Tibial artery (tissue), 4 donors: ENCODE data around the gene PPP1R16B.

ENCODE experiments used
- DNase-seq, 2 donors: peaks; one replicate each; pipeline ENCODE4 v3.0.0-alpha.2; 2019
- H3K27ac ChIP-seq, 2 donors: fragments of 200-600 bp; sonication (generic) in 1 of 2; 1 replicate in 1 of 2; 2 replicates in 1 of 2; pipeline ENCODE4 v1.5.1; 2018 to 2019; ENCODE audit warnings: mild to moderate bottlenecking in 1 of 2
- H3K27me3 ChIP-seq, 2 donors: fragments of 200-600 bp; sonication (generic) in 1 of 2; one replicate each; pipeline versions ENCODE4 v1.5.1 to v1.6.0; 2016 to 2019
- H3K36me3 ChIP-seq, 3 donors: fragments of 200-600 bp; sonication (generic) in 2 of 3; one replicate each; pipeline ENCODE4 v1.5.1; 2016 to 2019; ENCODE audit warnings: mild to moderate bottlenecking in 2 of 3
- H3K4me1 ChIP-seq, 4 donors: fragments of 200-600 bp; sonication (generic) in 2 of 4; 1 replicate in 3 of 4; 2 replicates in 1 of 4; pipeline ENCODE4 v1.5.1; 2016 to 2019
- H3K4me3 ChIP-seq, 2 donors: fragments of 200-600 bp; sonication (generic) in 1 of 2; 1 replicate in 1 of 2; 2 replicates in 1 of 2; pipeline ENCODE4 v1.5.1; 2018 to 2019; ENCODE audit warnings: mild to moderate bottlenecking in 2 of 2
- H3K9me3 ChIP-seq, 3 donors: fragments of 200-600 bp; sonication (generic) in 1 of 3; one replicate each; pipeline ENCODE4 v1.5.1; 2016 to 2019
- intact Hi-C: fragments of 100-400 bp; cut with DNase I; formaldehyde crosslinking; loops from one replicate; pipeline ENCODE4 v1.15.0; 2023; ENCODE audit warnings: low total_unique reads
- TF ChIP-seq, protein P1 (sequence below), 2 experiments: fragments of 200-600 bp in 1 of 2; fragments of 450-650 bp in 1 of 2; IDR thresholded peaks; one replicate each; pipeline ENCODE4 v1.5.1; 2017 to 2019; ENCODE audit warnings: antibody characterized with exemption in 2 of 2, mild to moderate bottlenecking in 1 of 2, moderate library complexity in 1 of 2

The PPP1R16B gene

DNA sequence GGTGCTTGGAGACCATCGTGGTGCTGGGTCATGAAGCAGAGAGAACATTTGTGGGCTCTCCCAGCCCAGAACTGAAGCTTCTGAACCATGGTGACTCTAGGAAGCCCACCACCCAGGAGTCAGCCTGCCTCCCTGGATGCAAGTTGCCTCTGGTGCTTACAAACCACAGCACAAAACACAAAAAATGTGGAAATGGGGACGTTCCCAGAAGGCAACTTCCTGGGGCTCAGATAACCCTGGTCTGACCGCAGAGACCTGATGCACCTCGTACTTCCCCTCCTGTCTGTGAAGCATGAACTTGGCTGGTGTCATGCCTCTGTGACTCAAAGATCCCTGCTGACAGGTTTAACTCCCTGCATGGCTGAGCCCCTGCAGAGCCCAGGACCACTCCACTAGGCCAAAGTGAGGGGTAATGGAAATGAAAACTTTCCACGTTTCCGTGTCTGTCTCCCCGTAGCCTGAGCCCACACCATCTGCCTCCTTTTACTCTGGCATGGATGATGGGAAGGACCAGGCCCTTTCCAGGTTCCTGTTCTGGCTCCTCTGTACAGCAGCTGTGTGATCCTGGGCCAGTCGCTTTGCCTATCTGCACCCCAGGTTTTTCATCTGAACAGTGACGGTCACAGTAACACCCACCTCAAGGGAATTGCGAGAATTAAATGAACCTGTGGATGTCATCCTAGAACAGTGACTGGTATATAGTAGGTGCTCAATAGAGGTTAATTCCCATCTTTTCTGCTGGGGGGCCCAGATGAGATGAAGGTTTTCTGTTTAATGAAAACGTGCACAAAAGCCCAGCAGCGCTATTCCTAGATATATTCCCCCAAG is 57.7 kb downstream of the PPP1R16B start:
- Histone ChIP-seq H3K27ac (no peak overlapping the region), H3K4me1 (no peaks in the 10 kb centered on the region), H3K9me3 (no peaks in the 10 kb centered on the region), H3K27me3 (no peaks in the 10 kb centered on the region), H3K4me3 (no peak overlapping the region), H3K36me3 (no peaks in the 10 kb centered on the region)
- DNase-seq = no peak
- intact Hi-C loops = no loop called here
- TF ChIP-seq, protein P1, sequence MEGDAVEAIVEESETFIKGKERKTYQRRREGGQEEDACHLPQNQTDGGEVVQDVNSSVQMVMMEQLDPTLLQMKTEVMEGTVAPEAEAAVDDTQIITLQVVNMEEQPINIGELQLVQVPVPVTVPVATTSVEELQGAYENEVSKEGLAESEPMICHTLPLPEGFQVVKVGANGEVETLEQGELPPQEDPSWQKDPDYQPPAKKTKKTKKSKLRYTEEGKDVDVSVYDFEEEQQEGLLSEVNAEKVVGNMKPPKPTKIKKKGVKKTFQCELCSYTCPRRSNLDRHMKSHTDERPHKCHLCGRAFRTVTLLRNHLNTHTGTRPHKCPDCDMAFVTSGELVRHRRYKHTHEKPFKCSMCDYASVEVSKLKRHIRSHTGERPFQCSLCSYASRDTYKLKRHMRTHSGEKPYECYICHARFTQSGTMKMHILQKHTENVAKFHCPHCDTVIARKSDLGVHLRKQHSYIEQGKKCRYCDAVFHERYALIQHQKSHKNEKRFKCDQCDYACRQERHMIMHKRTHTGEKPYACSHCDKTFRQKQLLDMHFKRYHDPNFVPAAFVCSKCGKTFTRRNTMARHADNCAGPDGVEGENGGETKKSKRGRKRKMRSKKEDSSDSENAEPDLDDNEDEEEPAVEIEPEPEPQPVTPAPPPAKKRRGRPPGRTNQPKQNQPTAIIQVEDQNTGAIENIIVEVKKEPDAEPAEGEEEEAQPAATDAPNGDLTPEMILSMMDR (IDR thresholded peaks at IDR 0.05) = no peak

DNA sequence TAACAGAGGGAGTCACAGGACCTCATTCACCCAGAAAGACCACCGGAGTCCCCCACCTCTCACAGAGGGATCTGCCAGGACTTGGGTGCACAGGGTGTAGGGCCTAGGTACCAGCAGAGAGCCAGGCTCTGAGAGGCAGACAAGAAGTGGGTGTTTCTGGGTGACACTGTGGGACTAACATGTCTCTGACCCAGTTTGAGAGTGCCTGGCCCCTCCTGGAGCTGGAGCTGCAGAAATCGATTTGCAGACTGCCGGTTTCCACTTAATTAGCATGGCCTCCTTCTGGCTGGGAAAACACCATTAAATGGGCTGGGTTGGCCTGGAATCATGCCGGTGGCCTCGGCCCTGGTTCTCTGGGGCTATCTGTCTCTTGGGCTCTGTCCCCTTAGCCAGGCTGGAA is 59.2 kb downstream of the PPP1R16B start:
- DNase-seq = no peak
- TF ChIP-seq, protein P1 (IDR thresholded peaks at IDR 0.05) = no peak
- Histone ChIP-seq H3K4me3 (no peak overlapping the region), H3K36me3 (no peaks in the 10 kb centered on the region), H3K4me1 (no peaks in the 10 kb centered on the region), H3K27me3 (no peaks in the 10 kb centered on the region), H3K27ac (no peak overlapping the region), H3K9me3 (peaks cover 0 to 3% (median 0%) of the 10 kb centered on the region in 3 donors)
- intact Hi-C loops = no loop called here

DNA sequence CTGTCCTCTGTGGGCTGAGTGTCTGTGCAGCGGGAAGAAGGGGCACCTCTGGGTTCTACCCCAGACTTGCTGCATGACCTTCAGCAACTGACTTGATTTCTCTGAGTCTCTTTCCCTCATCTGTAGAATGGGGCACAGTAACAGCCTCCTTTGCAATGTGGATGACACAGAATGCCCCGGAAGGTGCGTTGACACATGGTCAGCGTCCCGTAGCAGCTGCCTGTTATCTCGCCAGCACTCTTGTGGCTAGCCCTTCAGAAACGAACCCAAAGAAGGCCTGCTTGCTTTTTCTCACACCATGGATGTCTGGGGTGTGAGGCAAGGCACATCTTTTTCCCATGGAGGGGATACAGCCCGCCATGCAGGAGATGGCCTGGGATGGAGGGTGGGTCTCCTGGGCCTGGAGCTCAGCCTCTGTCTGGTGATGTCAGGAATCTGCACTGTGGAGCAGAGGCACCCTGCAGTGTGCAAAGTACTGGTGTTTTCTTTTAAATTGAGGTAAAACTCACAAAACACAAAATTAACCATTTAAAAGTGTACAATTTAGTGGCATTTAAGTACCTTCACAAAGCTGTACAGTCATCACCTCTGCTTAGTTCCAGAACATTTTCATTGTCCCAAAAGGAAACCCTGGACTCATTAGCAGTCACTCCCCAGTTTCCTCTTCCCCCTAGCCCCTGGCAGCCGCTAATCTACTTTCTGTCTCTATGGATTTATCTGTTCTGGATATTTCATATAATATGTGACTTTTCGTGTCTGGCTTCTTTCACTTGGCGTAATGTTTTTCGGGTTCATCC is 61.0 kb downstream of the PPP1R16B start:
- H3K27ac ChIP-seq = no peak overlapping the region
- H3K4me1 ChIP-seq = no peaks in the 10 kb centered on the region
- no peaks in the 10 kb centered on the region for H3K36me3 ChIP-seq
- DNase-seq = no peak
- TF ChIP-seq, protein P1 (IDR thresholded peaks at IDR 0.05) = no peak
- H3K9me3 ChIP-seq = peaks cover 0 to 4% (median 0%) of the 10 kb centered on the region in 3 donors
- peaks cover 0 to 14% of the 10 kb centered on the region in 2 donors for H3K27me3 ChIP-seq
- intact Hi-C loops = no loop called here
- no peak overlapping the region for H3K4me3 ChIP-seq

DNA sequence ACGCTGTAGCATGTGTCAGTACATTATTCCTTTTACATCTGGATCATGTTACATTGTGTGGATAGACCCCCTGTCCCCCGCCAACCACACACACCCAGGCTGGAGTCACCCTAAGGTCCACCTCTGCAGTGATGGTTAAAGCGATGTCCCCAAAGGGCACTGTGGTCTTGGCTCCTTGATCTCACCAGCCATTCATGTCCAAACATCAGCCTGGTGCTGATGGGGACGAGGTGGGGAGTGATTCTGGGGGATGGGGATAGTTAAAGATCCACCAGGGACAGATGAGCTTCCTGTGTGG is 61.5 kb downstream of the PPP1R16B start:
- H3K9me3 ChIP-seq = peaks cover 0 to 4% (median 0%) of the 10 kb centered on the region in 3 donors
- TF ChIP-seq, protein P1 (IDR thresholded peaks at IDR 0.05) = no peak
- no peak overlapping the region for H3K4me3 ChIP-seq
- peaks cover 0 to 16% of the 10 kb centered on the region in 2 donors for H3K27me3 ChIP-seq
- no peak overlapping the region for H3K27ac ChIP-seq
- H3K4me1 ChIP-seq = no peaks in the 10 kb centered on the region
- intact Hi-C loops = no loop called here
- DNase-seq = no peak
- no peaks in the 10 kb centered on the region for H3K36me3 ChIP-seq

DNA sequence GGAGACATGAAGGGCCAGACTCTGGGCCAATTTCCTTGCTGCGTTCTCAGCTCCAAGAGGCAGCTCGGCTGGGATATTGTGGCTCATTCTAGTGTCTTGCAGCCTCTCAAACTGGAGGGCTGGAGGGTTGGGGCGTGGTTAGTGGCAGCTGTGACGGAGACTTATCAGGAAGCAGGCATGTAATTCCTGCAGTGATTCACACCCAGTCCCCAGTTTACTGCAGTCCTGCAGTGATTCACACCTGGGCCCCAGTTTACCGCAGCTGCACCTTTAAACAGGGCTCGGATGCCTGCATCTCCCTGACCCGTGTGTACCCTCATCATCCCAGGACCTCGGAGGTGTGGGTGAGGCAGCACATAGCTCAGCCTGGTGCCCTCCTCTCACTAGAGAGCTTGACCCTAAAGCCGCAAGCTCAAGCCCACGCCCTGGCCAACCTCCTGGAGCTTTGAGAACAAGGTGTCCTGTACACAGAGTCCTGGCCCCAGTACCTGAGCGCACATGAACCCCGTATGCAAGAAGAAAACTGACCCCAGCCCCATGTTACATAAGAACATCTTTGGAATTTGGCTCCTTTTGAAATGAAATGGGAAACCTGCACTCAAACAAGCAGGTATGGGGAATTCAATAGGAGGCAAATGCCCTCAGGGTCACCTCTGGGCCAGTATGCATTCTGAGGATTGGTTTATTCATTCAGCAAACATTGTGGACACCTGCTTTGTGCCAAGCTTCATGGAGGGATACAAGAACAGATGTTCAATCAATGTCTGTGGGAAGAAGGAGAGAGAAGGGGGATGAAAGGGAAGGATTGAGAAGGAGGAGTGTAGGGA is 65.4 kb downstream of the PPP1R16B start:
- Histone ChIP-seq H3K27me3 (peaks cover 0 to 34% of the 10 kb centered on the region in 2 donors), H3K4me3 (no peak overlapping the region), H3K27ac (no peak overlapping the region), H3K4me1 (no peaks in the 10 kb centered on the region), H3K9me3 (peaks cover 0 to 4% (median 0%) of the 10 kb centered on the region in 3 donors), H3K36me3 (no peaks in the 10 kb centered on the region)
- peak in 1 of 2 donors; percentile 48 for DNase-seq
- intact Hi-C loops = no loop called here
- TF ChIP-seq, protein P1 (IDR thresholded peaks at IDR 0.05) = no peak
